NOMO-1 (cell line): ENCODE data around the gene JAG1.
A peak's percentile ranks its signal among the peaks of the same experiment; 100 is the strongest.

Source experiments
- DNase-seq, 2 experiments: peaks; one replicate each; lab custom pipeline; 2025; ENCODE audit not compliant: unreplicated experiment in 2 of 2; lab: John Stamatoyannopoulos, UW

Gene JAG1

DNA sequence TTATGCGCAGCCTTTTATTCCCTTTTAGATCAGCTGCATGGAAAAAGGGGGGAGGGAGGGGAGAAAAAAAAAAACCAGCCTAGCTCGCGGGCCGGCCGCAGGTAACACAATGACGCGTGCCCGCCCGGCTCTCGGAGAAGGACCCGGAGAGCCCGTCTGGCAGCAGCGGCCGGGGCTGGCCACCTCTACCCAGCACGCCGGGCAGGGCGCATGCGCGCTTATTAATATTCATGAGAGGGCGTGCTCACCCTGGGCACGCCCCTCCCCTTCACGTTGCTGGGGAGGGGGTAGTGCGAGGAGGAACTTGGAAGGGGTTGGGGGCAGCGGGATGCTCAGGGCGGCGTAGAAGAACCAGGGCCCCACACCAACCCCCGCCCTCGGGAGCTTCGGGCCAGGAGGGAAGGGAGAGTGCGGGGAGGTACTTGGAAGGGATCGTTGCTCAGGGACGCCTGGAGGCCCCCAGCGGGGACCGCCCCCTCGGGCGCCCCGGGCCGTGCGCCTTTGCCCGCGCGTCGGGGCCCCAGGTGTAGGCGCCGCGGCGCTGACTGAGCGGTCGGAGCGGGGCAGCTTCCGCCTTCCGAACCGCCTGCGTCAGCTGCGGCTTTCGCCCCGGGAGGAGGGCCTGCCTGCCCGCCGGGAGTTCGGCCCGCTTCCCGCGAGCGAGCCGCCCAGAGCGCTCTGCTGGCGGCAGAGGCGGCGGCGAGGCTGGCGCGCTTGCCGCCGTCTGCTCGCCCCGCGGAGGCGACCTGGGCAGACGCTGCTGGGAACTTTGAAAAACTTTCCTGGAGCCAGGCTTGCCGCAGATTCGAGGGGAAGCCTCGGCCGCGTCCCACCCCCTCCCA is at the start of gene JAG1:
Gene JAG1, minus strand, starts transcription at position 158 of the 842 bp plus-strand sequence. CDS start 469 bp downstream, outside the sequence.
- peak; percentile 86 to 95 for DNase-seq

- no peak for DNase-seq
Observed at GRCh38 chr20:10721976-10722375, 48.2 kb upstream of the JAG1 start.

DNA sequence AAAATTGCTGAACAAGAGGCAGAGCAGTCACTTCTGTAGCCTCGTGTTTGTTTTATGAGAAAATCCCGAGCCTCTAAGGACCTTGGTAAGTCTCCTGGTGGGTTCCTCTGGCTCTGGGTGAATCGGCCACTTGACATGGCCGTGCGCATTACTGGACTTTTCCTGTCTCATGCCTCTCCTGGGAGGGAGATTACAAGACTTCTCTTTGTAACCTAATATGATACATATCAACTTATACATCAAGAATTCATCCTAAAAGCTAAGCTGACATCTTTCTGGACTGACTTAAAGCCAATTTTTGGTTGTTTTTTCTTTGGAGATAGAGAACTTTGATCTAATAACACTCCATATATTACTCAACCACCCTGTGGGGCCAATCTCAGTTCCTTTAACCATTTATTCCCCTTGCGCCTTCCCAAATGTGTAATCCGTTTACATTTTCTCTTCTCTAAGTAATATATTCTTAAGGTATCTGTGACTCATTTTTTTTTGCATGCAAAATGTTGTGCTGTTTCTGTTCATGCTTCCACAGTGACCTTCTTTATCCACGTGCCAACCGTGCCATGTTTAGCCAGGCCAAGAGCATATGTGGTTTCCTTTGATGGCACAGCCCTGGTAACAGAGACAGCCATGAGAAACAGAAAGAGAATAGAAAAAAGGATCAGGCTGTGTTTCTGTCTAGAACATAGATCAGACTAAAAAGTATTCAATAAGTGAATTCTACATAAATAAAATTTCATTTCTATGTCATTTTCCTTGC is 47.5 kb upstream of the JAG1 start:
- no peak for DNase-seq

- DNase-seq: no peak
Observed at GRCh38 chr20:10720565-10720964, 46.8 kb upstream of the JAG1 start.

DNA sequence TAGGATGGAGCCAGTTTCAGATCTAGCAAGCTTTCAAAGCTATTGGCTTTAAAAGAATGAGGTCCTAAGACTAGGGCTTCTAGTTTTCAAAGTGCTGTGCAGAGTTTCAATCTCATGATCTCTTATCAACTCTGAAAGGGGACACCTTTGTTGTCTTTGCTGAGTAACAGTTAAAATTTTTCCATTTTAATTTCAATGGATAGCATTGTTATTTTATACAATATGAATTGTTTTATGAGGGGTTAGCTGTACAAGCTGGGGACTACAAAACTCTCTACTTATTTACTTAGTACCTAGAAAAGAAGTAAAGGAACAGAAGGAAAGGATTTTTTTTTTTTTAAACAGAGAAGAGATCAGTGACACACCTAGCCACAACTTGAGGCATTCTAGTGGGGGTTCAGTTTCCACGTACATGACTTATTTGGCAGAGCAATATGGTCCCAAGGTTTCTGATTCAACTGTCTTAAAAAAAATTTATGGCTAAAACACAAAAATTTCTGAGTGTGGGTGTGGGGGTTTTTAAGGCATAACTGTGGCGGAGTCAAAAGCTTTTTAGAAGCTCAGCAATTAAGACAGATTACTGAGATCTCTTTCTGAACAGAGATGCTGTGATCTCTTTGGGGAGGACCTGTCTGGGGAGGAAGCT is 46.1 kb upstream of the JAG1 start:
- no peak for DNase-seq

DNA sequence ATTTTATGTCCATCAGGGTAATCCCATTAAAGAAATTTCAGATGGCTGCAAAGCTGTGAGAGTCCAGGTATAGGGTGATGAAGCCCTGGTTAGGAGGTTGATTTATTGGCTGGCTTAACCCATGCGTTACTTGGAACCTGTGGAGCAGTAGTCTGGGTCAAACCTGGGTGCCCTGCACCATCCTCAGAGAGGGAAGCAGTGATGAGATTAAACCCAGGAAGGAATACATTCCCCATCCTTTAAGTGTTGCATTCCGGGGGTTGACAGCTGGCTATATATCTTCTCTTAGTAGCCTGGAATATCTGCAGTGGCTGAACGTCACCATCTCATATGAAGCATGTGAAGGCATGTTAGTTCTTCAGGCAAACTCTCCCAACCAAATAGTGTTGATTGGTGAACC is 44.9 kb upstream of the JAG1 start:
- DNase-seq: no peak

GRCh38 chr20:10716855-10717254 is 43.1 kb upstream of the JAG1 start:
- no peak for DNase-seq

GRCh38 chr20:10715035-10715434 is 41.2 kb upstream of the JAG1 start:
- no peak for DNase-seq

DNA sequence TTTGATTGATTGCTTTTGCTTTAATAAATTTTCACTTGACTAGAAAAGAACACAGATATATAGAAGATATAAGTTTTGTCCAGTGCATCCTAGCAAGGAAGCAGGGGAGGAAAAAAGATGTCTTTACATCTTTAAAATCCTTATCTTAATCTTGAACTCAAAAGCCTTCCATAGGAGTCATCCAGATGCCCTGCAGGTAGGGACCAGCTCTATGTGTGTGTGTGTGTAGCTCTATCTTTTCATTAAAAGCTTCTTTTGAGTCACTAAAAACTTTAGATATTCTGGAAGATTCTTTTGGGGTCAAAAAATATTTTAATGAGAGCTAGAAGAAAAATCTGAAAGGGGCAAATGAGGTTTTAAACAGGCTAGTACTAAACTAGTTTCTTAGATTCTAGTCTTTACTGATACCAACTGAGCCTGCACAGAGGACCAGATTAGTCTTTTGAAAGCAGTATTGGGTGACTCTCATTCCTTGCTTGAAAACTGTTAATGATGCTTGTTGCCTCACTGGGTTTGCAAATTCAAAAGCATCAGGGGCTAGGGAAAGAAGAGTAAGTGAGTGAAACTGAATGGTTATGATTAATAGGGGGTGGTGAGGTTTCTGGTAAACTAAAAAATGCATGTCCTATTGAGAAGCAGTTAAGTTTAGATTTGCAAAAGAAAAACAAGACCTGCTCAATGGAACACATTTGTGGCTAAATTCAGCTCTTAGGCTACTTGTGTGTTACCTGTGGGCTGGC is 40.6 kb upstream of the JAG1 start:
- DNase-seq: no peak

GRCh38 chr20:10713161-10713560 is 39.4 kb upstream of the JAG1 start:
- DNase-seq: no peak

- DNase-seq: no peak
Observed at GRCh38 chr20:10711903-10712451, 38.2 kb upstream of the JAG1 start.

GRCh38 chr20:10710991-10711775 is 37.4 kb upstream of the JAG1 start:
- DNase-seq: no peak

GRCh38 chr20:10709916-10710315 is 36.1 kb upstream of the JAG1 start:
- no peak for DNase-seq

GRCh38 chr20:10708351-10709185 is 34.8 kb upstream of the JAG1 start:
- DNase-seq: no peak

DNA sequence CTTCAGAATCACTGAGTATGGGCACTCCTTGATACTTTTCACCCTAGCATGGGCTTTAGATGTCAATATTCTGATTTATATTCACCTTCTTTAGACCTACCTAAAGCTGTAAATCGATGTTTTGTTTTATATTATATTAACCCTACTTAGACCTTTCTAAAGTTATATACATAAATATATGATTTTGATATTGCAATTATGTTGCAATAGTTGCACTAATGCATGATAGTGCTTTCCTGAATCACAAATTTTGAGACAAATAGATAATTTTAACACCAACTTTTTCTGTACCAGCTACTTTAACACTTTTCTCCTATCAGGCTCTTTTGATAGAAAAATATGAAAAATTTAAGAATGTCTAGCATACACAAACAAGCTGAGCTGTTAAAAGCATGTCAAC is 34.0 kb upstream of the JAG1 start:
- no peak for DNase-seq

DNA sequence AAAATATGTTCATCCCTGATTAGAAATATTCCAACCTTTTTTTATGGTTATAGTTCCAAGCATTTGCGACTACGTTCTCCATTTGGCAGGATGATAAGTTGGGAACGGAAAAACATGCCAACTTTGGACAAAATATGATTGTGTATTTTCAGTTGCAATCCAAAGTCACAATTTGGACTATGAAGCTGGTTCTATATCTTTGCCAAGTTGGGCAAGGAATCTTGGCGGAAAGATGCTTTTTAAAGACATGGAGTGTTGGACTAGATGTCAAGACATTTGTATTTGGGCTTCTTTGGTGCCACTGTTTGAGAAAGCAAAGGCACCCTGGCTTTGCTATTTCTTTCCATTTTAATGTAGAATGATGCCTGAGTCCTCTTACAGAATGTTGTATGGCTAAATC is 33.3 kb upstream of the JAG1 start:
- DNase-seq: no peak

DNA sequence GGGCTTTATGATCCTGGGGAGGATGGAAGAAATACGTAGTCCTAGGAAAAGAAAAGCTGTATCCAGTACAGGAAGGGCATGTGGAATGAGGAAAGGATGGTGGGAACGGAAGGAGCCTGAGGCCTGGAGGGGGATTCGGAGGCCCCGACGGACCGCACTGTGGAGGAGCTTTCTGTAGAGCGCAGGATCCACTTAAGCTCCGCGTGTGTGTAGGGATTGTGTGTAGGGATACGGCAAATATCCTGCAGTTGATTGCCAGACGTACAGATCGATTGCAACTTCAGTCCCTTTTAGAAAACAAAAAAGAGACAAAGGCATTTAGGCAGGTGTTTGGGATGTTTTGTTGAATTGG is 32.6 kb upstream of the JAG1 start:
- DNase-seq: no peak

DNA sequence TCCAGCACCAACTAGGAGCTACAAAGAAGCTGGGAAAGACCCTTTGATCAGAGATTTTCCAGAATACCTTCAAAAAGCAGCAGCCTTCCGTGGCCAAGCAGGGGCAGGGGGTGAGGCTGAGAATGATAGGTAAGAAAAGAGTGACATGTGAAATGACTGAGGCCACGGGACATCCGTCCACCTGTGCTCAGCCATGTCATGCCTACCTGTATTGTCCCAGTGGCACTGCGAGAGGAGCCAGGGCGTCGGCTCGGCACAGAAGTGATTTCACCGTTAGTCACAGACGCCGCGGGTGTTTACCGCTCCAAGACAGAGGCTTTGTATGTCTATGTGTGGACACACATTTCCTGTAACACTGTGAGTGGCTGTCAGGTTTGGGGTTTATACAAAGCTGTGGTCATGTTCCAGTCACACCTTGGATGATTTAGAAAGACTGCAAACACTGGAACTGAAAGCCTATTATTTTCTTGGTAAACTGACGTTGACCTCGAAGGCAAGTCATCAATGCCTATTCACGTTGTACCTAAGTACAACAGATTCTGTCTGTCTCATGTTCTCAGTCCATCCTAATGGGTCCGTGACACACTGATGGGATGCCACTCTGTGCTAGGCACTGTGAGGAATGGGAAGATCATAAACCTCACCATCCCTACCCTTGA is 32.1 kb upstream of the JAG1 start:
- DNase-seq: no peak

DNA sequence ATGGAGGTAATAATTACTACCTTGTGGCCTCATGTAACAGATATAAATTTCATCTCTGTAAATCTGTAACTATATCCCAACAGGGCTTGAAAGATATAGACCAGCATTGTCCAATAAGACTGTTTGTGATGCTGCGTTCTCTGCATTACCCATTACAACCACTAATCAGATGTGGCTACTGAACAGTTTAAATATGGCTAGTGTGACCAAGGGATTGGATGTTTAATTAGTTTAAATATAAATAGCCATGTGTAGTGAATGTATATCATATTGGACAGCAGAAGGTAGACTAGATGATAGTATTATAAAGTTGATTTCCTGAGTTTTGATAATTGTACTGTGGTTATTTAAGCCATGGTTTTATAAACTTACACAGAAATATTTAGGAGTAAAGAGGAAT is 27.8 kb upstream of the JAG1 start:
- DNase-seq: no peak
